ENCODE results near the gene ITGAD. TPM values are rescaled to one million over a fixed set of nuclear protein-coding genes. Genes with fewer than 3 reads are reported as not detected.

Gene ITGAD
- total and polyA plus RNA-seq, 4 donors, result 0.04 to 3.6 (median 2.1) TPM

- under 1% methylated on average over 42 of the region's 42 CpGs for WGBS
- Histone ChIP-seq H3K9ac (ENCODE audit: low read depth in 1 of 2, low read length in 2 of 2) (peak overlapping the region; percentile 63 to 72), H3K9me3 (ENCODE audit: control insufficient read depth in 4 of 4, low read length in 3 of 4) (no peaks in the 10 kb centered on the region), H3K27ac (ENCODE audit: low read depth in 1 of 2, low read length in 2 of 2) (peak overlapping the region; percentile 97 to 98), H3K4me1 (ENCODE audit: control insufficient read depth in 4 of 4, insufficient read depth in 4 of 4, low read length in 3 of 4) (peaks cover 29 to 66% (median 56%) of the 10 kb centered on the region in 4 donors), H3K27me3 (ENCODE audit: control insufficient read depth in 4 of 4, insufficient read depth in 4 of 4, low read length in 3 of 4) (no peaks in the 10 kb centered on the region), H3K36me3 (ENCODE audit: control insufficient read depth in 4 of 4, insufficient read depth in 3 of 4, low read depth in 1 of 4, low read length in 3 of 4) (no peaks in the 10 kb centered on the region), H3K4me3 (ENCODE audit: low read depth in 1 of 3, low read length in 3 of 3) (peak overlapping the region; percentile 66 to 82 (median 74))
- peak; percentile 64 for DNase-seq (ENCODE audit: low spot score)
- TF ChIP-seq SP1 (IDR thresholded peaks at IDR 0.05) (peak; percentile 70), MAX (IDR thresholded peaks at IDR 0.05) (peak; percentile 28), HNF4A (conservative IDR thresholded peaks at IDR 0.05) (peak; percentile 65 to 71), RAD21 (IDR thresholded peaks at IDR 0.05) (peak; percentile 27 to 65), JUND (IDR thresholded peaks at IDR 0.05) (no peak), FOXA1 (IDR thresholded peaks at IDR 0.05) (no peak), FOXA2 (IDR thresholded peaks at IDR 0.05) (no peak), NR2F2 (IDR thresholded peaks at IDR 0.05) (no peak), RXRA (IDR thresholded peaks at IDR 0.05) (peak in 1 of 2 donors; percentile 18), TAF1 (conservative IDR thresholded peaks at IDR 0.05) (peak; percentile 53)
- TF ChIP-seq, protein P1, sequence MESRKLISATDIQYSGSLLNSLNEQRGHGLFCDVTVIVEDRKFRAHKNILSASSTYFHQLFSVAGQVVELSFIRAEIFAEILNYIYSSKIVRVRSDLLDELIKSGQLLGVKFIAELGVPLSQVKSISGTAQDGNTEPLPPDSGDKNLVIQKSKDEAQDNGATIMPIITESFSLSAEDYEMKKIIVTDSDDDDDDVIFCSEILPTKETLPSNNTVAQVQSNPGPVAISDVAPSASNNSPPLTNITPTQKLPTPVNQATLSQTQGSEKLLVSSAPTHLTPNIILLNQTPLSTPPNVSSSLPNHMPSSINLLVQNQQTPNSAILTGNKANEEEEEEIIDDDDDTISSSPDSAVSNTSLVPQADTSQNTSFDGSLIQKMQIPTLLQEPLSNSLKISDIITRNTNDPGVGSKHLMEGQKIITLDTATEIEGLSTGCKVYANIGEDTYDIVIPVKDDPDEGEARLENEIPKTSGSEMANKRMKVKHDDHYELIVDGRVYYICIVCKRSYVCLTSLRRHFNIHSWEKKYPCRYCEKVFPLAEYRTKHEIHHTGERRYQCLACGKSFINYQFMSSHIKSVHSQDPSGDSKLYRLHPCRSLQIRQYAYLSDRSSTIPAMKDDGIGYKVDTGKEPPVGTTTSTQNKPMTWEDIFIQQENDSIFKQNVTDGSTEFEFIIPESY (IDR thresholded peaks at IDR 0.05), result no peak
- TF ChIP-seq, protein P2, sequence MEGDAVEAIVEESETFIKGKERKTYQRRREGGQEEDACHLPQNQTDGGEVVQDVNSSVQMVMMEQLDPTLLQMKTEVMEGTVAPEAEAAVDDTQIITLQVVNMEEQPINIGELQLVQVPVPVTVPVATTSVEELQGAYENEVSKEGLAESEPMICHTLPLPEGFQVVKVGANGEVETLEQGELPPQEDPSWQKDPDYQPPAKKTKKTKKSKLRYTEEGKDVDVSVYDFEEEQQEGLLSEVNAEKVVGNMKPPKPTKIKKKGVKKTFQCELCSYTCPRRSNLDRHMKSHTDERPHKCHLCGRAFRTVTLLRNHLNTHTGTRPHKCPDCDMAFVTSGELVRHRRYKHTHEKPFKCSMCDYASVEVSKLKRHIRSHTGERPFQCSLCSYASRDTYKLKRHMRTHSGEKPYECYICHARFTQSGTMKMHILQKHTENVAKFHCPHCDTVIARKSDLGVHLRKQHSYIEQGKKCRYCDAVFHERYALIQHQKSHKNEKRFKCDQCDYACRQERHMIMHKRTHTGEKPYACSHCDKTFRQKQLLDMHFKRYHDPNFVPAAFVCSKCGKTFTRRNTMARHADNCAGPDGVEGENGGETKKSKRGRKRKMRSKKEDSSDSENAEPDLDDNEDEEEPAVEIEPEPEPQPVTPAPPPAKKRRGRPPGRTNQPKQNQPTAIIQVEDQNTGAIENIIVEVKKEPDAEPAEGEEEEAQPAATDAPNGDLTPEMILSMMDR (IDR thresholded peaks at IDR 0.05; ENCODE audit: low read depth, low read length, missing input control), result peak; percentile 32
Observed at GRCh38 chr16:31458073-31458843, 65.1 kb downstream of the ITGAD start.

DNA sequence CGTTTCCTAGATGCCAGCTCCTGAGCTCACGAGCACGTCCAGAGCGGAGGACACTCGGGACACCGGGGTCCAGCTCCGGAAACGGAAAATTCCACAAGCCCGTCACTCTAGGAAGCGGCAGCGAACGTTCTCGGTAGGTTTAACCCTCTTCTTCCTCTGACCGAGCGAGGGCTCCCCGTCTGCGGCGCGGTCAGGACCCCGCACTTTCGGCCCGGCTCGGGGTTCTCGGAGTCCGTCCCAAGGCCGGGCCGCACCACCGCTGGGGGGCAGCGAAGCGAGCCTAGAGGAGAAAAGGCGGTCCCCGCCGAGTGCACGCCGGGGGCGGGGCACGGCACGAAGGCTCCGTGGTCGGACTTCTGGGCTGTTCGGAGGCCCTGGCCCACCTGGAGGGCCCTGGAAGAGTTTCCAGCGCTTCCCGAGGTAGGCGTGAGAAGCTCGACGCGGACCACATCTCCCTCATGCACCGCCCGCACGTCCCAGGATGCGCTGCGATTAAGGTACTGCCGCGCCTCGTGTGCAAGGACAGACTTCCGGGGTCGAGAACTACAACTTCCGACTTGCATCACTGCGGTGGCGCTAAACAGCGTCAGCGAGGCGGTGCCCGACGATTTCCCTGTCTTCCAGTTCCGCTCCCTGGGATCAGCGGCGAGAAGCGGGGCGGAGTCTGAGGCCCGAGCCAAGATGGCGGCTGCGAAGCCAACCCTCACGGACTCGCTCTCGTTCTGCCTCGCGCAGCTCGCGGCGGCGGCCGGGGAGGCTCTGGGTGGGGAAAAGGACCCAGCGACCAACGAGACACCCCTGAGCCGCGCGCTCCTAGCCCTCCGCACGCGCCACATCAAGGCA, 65.9 kb downstream of the ITGAD start, which contains the start of gene ARMC5:
Gene ARMC5 (plus strand): TSS at position 658 of the 843 bp plus-strand sequence. CDS start 24 bp downstream, at position 682.
- Histone ChIP-seq H3K27ac (ENCODE audit: low read depth in 1 of 2, low read length in 2 of 2) (peak within 1 kb of the TSS; percentile 97 to 98), H3K4me3 (ENCODE audit: low read depth in 1 of 3, low read length in 3 of 3) (peak within 1 kb of the TSS; percentile 66 to 82 (median 74)), H3K9me3 (ENCODE audit: control insufficient read depth in 4 of 4, low read length in 3 of 4) (no peaks in the 10 kb centered on the region), H3K9ac (ENCODE audit: low read depth in 1 of 2, low read length in 2 of 2) (peak within 1 kb of the TSS; percentile 63 to 75), H3K36me3 (ENCODE audit: control insufficient read depth in 4 of 4, insufficient read depth in 3 of 4, low read depth in 1 of 4, low read length in 3 of 4) (no peaks in the 10 kb centered on the region), H3K27me3 (ENCODE audit: control insufficient read depth in 4 of 4, insufficient read depth in 4 of 4, low read length in 3 of 4) (no peaks in the 10 kb centered on the region), H3K4me1 (ENCODE audit: control insufficient read depth in 4 of 4, insufficient read depth in 4 of 4, low read length in 3 of 4) (peaks cover 27 to 68% (median 53%) of the 10 kb centered on the region in 4 donors)
- WGBS, result under 1% methylated on average over 91 of the region's 91 CpGs
- DNase-seq (ENCODE audit: low spot score), result peak; percentile 92
- TF ChIP-seq, protein P1 (IDR thresholded peaks at IDR 0.05), result no peak
- TF ChIP-seq RAD21 (IDR thresholded peaks at IDR 0.05) (peak; percentile 54), ATF3 (IDR thresholded peaks at IDR 0.05) (peak; percentile 83), FOXA2 (IDR thresholded peaks at IDR 0.05) (no peak), RXRA (IDR thresholded peaks at IDR 0.05) (peak; percentile 48 to 54), HNF4G (IDR thresholded peaks at IDR 0.05) (no peak), MAX (IDR thresholded peaks at IDR 0.05) (peak; percentile 94), TAF1 (conservative IDR thresholded peaks at IDR 0.05) (peak; percentile 43), YY1 (IDR thresholded peaks at IDR 0.05) (peak; percentile 99)
- TF ChIP-seq, protein P2 (IDR thresholded peaks at IDR 0.05; ENCODE audit: low read depth, low read length, missing input control), result peak; percentile 26
